ENCODE data around the gene VIPR2.

DNA sequence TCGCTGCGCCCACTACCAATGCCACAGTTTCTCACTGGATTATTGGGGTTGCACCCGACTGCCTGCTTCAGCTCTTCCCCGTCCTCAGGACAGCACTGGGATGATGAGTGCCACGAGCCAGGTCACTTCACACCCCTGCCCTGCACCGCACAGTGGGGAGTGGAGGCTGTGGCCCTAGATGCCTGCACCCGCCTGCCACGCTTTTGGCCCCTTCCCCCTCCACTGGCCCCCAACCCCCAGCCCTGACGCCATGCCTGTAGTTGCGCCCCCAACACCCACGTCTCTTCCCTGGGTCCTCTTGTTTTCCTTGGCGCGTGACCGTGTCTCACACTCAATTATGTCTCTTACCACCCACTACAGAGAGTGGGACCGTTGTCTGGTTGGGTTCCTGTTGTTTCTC, 134.3 kb downstream of the VIPR2 start:
- TF ChIP-seq POLR2A (IDR thresholded peaks at IDR 0.05) = no peak
- no peak for TF ChIP-seq CTCF (IDR thresholded peaks at IDR 0.05)
